Cardiac muscle cell (in vitro differentiated cells and primary cell): Measurements from ENCODE around the gene SYT13. TPM values are rescaled to one million over a fixed set of nuclear protein-coding genes. Genes with fewer than 3 reads are reported as not detected.

ENCODE experiments used
- DNase-seq, 2 donors: peaks; one replicate each; pipeline versions ENCODE4 v3.0.0 to v3.0.0-alpha.2; 2010 to 2017; ENCODE audit warnings: low read depth in 1 of 2, low spot score in 1 of 2
- H3K27ac ChIP-seq: fragments of 200-600 bp; sonication (generic); 2 replicates; pipeline ENCODE4 v1.5.1; 2016
- H3K27me3 ChIP-seq: fragments of 200-600 bp; sonication (generic); 2 replicates; pipeline ENCODE4 v1.6.0; 2016; ENCODE audit warnings: control low read depth
- H3K36me3 ChIP-seq: fragments of 200-600 bp; sonication (generic); 2 replicates; pipeline ENCODE4 v1.5.1; 2016; ENCODE audit warnings: control low read depth
- H3K4me1 ChIP-seq: fragments of 200-600 bp; sonication (generic); 2 replicates; pipeline ENCODE4 v1.8.1; 2017; ENCODE audit warnings: low read depth, mild to moderate bottlenecking, mixed run types
- H3K4me3 ChIP-seq: fragments of 200-600 bp; sonication (generic); 2 replicates; pipeline ENCODE4 v1.5.1; 2016; ENCODE audit warnings: mild to moderate bottlenecking
- H3K9me3 ChIP-seq: fragments of 200-600 bp; sonication (generic); 2 replicates; pipeline ENCODE4 v1.5.1; 2017; ENCODE audit warnings: low read depth, mild to moderate bottlenecking, control low read depth
- polyA plus RNA-seq: library from polyadenylated mRNA; unstranded; fragments of >200 nt; fragmentation: Nextera tagmentation; extraction: Ambion mirVana; gene quantifications from 2 replicates; pipeline ENCODE4 v1.2.1, GENCODE V29; 2016
- total RNA-seq: library from RNA; depleted of rRNA; stranded (reverse); fragments of >200 nt; gene quantifications from 2 replicates; pipeline ENCODE4 v1.2.3, GENCODE V29; 2016
- TF ChIP-seq, protein P1 (sequence below): IDR thresholded peaks from 2 replicates; pipeline ENCODE4 v1.5.1; 2012; ENCODE audit warnings: low read depth, mild to moderate bottlenecking, low read length

SYT13 gene
- total and polyA plus RNA-seq, 2 experiments from 2014 or later: 0.09 to 1.6 TPM

DNA sequence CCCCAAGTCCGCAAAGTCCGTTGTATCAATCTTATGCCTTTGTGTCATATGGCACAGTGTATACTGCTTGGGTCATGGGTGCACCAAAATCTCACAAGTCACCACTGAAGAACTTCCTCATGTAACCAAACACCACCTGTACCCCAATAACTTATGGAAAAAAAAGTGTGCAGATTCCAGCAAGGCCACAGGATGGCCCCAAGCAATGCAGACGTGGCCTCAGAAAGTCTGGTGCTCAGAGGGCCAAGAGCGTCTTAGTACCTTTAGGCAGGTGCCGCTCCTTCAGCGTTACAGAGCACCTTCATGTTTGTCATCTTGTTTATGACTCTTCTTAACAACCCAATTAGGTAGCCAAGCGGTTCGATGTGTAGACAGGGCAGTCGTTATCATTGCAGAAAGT is 74.4 kb downstream of the SYT13 start:
- H3K4me1 ChIP-seq: peaks cover 17% of the 10 kb centered on the region

DNA sequence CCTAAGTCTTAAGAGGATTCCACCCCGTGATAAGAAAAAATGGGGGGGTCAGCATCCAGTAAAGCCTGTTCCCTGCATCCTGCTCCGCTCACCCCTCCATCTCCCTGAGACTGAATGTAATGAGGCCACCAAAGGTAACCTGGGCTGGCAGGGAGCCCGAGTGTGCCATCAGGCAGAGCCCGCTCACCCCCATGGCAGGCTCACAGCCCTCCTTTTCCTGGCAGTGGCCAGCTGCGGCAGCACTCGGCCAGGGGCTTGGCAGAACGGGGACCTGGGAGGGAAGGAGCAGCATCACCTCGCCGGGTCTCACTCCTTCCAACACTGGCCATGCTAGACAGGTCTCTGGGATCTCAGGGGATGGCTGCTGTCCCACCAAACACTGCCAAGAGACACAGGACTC is 75.3 kb downstream of the SYT13 start:
- H3K36me3 ChIP-seq: peaks cover 10% of the 10 kb centered on the region
- H3K9me3 ChIP-seq: no peaks in the 10 kb centered on the region
- H3K4me1 ChIP-seq: peaks cover 17% of the 10 kb centered on the region
- no peak overlapping the region for H3K4me3 ChIP-seq
- TF ChIP-seq, protein P1, sequence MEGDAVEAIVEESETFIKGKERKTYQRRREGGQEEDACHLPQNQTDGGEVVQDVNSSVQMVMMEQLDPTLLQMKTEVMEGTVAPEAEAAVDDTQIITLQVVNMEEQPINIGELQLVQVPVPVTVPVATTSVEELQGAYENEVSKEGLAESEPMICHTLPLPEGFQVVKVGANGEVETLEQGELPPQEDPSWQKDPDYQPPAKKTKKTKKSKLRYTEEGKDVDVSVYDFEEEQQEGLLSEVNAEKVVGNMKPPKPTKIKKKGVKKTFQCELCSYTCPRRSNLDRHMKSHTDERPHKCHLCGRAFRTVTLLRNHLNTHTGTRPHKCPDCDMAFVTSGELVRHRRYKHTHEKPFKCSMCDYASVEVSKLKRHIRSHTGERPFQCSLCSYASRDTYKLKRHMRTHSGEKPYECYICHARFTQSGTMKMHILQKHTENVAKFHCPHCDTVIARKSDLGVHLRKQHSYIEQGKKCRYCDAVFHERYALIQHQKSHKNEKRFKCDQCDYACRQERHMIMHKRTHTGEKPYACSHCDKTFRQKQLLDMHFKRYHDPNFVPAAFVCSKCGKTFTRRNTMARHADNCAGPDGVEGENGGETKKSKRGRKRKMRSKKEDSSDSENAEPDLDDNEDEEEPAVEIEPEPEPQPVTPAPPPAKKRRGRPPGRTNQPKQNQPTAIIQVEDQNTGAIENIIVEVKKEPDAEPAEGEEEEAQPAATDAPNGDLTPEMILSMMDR: no peak
- no peak for DNase-seq
- H3K27ac ChIP-seq: peak overlapping the region; percentile 77
- H3K27me3 ChIP-seq: no peaks in the 10 kb centered on the region

More for the DNA sequence above, 74.4 kb downstream of the SYT13 start:
- TF ChIP-seq, protein P1: no peak
- Histone ChIP-seq H3K9me3 (no peaks in the 10 kb centered on the region), H3K27ac (no peak overlapping the region), H3K36me3 (peaks cover 10% of the 10 kb centered on the region), H3K27me3 (no peaks in the 10 kb centered on the region), H3K4me3 (no peak overlapping the region)
- no peak for DNase-seq

DNA sequence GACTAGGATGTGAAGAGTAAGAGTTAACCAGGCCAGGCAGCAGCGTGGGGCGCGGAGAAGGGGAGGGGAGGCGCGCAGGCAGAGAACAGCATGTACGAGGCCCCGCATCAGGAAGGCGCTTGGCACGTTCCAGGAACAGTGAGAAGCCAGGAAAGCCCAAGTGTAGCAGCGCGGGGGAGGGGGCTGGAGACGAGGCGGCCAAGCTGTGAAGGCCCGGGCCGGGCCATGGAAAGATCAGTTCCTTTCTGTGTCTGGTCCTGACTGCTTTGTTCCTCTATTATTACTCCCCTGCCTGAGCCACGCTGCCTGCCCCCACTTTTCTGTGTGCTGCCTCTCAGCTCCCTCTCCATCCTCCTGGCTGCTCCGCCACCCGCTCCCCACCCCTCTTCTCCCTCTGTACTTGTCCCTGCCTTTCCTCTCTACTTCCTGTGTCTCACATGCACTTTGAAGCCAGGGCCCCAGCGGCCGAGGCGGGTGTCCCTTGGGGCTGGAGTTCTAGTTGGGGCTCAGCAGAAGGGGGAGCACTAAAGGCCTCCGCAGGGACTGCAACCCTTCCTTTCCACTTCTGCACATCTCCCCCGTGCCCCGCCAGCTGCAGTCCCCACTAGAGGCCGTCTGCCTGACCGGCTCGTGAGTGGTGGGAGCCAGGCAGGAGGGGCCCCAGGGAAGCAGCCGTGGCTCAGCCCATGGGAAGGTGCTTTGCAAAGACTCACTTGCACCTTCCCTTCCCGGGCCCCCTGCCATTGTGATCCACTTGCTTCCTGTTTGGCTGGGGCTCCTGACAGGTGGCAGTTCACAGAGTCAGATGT is 76.0 kb downstream of the SYT13 start:
- H3K4me3 ChIP-seq: no peak overlapping the region
- peaks cover 17% of the 10 kb centered on the region for H3K4me1 ChIP-seq
- peaks cover 10% of the 10 kb centered on the region for H3K36me3 ChIP-seq
- TF ChIP-seq, protein P1: peak; percentile 15
- H3K27ac ChIP-seq: peak overlapping the region; percentile 77
- H3K9me3 ChIP-seq: no peaks in the 10 kb centered on the region
- DNase-seq: peak; percentile 75 to 95
- H3K27me3 ChIP-seq: no peaks in the 10 kb centered on the region

DNA sequence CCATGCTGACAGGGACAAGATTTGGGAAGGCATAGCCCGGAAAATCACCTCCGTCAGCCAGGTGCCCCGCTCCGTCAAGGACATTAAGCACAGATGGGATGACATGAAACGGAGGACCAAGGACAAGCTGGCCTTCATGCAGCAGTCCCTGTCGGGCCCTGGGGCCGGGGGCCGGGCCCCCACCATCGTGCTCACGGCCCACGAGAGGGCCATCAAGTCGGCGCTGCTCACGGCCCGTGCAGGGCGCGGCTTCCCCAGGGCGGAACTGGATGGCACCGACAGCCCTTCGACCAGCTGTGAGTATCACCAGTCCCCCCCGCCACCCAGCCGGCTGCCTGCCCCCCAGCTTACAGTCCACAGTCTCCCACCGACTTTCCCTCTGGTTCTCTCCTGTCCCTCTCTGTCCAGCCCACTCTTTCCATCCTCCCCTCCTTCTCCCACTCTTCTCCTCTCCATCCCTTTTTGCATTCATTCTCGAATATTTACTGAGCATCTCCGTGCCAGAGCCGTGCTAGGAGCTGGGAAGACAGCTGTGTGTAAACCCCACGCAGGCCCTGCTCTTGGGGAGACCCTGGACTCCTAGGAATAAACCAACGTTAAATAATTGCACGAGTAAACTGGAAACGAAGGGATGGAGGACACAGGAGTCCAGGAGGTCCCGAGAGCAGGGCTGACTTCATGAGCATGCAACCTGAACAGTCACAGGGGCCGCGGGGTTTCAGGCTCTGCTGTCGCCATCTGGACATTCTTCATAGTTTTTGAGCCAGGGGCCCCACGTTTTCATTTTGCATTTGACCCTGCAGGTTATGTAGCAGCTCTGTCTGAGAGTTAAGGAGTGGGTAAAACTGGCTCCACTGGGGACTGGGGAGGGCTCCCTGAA is 76.9 kb downstream of the SYT13 start:
- TF ChIP-seq, protein P1: no peak
- Histone ChIP-seq H3K9me3 (no peaks in the 10 kb centered on the region), H3K36me3 (peaks cover 10% of the 10 kb centered on the region), H3K4me3 (no peak overlapping the region), H3K4me1 (peaks cover 17% of the 10 kb centered on the region), H3K27me3 (no peaks in the 10 kb centered on the region), H3K27ac (peak overlapping the region; percentile 77)
- no peak for DNase-seq

DNA sequence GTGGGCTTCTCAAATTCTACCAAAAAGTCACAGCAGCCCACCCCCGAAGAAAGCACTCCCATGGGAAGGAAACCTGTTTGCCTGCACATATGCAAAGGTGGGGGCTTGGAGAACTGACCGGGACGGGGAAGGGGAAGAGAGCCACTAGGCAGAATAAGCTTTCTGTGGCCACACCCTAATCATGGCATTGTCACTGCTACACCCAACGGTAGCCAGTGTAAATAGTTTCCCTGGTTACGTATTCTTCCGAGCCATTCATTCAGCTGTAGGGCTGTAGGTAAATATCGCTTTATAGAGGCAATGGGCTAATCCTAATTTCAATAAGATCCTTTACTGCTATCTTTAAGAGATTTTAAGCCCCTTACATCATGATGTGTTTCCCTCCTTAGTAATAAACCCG is 78.0 kb downstream of the SYT13 start:
- H3K27ac ChIP-seq: no peak overlapping the region

More for the DNA sequence above, 78.0 kb downstream of the SYT13 start:
- peaks cover 6% of the 10 kb centered on the region for H3K36me3 ChIP-seq
- TF ChIP-seq, protein P1: no peak
- H3K4me1 ChIP-seq: peaks cover 17% of the 10 kb centered on the region
- no peaks in the 10 kb centered on the region for H3K9me3 ChIP-seq
- DNase-seq: no peak
- no peaks in the 10 kb centered on the region for H3K27me3 ChIP-seq
- H3K4me3 ChIP-seq: no peak overlapping the region
